GM10266 (cell line): Measurements from ENCODE around the gene FAM221A.
"Not testable (repeated sequence)": the region's sequence is repeated elsewhere in the genome, so short reads cannot be mapped to it uniquely, and the experiment has no call there.

Source experiments
- DNase-seq: peaks from one replicate; pipeline ENCODE4 v3.0.0; 2012; ENCODE audit errors: extremely low spot score
- TF ChIP-seq, protein P1 (sequence below): IDR thresholded peaks from 2 replicates; pipeline ENCODE4 v1.5.1; 2012; ENCODE audit warnings: mild to moderate bottlenecking, low read depth; ENCODE audit not compliant: control insufficient read depth, insufficient read depth; ENCODE audit errors: missing control alignments

The FAM221A gene

DNA sequence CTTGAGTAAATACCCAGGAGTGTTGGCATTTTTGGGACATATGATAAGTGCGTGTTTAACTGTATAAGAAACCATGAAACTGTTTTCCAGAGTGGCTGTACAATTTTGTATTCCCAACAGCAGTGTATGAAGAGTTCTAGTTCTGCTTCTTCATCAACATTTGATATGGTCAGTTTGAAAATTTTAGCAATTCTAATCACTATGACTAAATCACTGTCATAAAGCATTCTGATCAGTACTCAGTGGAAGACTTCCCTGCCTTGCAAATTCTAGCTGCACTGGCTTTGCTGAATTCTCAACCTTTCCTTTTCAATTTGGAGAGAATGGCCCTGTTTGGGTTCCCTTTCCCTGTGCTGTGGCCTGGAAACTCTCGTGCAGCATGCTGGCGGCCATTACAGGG is 18.6 kb upstream of the FAM221A start:
- no peak for DNase-seq
- TF ChIP-seq, protein P1, sequence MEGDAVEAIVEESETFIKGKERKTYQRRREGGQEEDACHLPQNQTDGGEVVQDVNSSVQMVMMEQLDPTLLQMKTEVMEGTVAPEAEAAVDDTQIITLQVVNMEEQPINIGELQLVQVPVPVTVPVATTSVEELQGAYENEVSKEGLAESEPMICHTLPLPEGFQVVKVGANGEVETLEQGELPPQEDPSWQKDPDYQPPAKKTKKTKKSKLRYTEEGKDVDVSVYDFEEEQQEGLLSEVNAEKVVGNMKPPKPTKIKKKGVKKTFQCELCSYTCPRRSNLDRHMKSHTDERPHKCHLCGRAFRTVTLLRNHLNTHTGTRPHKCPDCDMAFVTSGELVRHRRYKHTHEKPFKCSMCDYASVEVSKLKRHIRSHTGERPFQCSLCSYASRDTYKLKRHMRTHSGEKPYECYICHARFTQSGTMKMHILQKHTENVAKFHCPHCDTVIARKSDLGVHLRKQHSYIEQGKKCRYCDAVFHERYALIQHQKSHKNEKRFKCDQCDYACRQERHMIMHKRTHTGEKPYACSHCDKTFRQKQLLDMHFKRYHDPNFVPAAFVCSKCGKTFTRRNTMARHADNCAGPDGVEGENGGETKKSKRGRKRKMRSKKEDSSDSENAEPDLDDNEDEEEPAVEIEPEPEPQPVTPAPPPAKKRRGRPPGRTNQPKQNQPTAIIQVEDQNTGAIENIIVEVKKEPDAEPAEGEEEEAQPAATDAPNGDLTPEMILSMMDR = no peak

DNA sequence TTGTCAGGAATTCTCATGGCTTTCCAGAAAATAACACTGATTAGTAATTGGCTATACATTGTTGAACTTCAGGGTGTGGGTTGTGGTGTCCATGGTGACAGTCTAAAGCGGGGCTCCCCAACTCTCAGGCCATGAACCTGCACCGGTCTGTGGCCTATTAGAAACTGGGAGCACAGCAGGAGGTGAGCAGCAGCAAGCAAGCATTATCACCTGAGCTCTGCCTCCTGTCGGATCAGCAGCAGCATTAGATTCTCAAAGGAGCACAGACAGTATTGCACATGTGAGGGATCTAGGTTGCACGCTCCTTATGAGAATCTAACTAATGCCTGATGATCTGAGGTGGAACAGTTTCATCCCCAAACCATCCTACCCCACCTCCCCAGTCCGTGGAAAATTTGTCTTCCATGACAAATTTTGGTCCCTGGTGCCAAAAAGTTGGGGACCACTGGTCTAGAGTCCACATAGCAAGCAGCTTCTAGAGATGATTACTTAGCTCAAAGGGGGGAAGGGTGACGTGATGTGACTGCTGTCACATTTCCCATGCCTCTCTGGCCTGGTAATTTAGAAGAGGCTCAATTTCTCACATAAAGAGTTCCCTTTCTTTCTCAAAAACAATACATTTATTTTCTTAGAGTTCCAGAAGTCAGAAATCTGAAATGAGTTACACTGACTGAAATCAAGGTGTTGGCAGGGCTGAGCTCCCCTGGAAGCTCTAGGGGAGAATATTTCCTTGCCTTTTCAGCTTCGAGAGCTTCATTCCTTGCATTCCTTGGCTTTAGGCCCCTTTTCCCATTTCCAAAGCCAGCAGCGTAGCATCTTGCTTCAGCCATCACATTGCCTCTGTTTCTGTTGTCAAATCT is 17.6 kb upstream of the FAM221A start:
- TF ChIP-seq, protein P1 = no peak
- no peak for DNase-seq

DNA sequence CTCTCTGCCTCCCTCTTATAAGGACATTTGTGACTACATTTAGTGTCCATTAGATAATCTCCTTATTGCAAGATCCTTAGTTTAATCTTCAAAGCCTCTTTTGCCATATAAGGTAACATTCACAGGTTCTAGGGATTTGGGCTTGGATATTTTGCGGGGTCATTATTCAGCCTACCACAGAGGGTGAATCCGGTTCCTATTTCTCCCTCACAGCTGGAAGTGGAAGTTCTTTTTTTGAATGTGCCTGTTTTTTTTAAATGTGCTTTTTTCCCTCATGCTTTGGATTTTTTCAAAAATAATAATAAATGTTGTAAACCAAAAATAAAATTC is 17.1 kb upstream of the FAM221A start:
- TF ChIP-seq, protein P1 = no peak
- DNase-seq = no peak

DNA sequence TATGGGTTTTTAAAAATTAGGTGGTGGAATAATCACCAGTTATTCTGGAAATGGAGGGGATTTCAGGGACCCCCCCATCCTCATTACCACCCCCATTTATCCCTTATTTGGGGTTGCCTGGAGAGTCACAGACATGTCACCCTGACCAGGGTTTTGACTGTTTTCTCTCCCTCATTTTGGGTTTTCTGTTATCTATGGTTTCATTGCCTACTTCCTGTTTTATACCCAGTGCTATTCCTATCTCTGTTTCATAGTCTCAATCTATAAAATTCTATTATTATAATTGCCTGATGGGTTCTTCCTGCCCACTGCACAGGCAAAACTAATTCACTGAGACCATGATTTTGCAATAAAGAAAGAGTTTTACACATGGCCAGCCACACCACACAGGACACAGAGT is 15.9 kb upstream of the FAM221A start:
- TF ChIP-seq, protein P1 = no peak
- DNase-seq = no peak

DNA sequence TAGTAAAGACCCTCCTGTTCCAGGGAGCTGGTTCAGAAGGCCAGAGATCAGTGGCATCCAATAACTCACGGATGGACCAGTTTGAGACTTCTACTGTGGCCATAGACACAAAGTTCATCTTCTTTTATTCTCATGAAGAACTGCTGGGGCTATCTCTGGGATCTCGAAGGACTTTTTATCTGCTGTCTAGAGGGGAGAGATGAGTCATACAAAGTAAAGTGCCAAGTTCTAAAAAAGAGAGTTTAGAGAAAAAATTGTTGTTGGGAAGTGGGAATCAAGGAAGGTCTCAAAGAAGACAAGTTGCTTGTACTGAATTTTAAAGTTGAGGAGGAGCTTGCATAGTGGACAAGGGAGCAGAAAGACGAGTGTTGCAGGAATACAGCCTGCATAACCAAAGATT is 8.0 kb upstream of the FAM221A start:
- TF ChIP-seq, protein P1 = no peak
- DNase-seq = no peak

DNA sequence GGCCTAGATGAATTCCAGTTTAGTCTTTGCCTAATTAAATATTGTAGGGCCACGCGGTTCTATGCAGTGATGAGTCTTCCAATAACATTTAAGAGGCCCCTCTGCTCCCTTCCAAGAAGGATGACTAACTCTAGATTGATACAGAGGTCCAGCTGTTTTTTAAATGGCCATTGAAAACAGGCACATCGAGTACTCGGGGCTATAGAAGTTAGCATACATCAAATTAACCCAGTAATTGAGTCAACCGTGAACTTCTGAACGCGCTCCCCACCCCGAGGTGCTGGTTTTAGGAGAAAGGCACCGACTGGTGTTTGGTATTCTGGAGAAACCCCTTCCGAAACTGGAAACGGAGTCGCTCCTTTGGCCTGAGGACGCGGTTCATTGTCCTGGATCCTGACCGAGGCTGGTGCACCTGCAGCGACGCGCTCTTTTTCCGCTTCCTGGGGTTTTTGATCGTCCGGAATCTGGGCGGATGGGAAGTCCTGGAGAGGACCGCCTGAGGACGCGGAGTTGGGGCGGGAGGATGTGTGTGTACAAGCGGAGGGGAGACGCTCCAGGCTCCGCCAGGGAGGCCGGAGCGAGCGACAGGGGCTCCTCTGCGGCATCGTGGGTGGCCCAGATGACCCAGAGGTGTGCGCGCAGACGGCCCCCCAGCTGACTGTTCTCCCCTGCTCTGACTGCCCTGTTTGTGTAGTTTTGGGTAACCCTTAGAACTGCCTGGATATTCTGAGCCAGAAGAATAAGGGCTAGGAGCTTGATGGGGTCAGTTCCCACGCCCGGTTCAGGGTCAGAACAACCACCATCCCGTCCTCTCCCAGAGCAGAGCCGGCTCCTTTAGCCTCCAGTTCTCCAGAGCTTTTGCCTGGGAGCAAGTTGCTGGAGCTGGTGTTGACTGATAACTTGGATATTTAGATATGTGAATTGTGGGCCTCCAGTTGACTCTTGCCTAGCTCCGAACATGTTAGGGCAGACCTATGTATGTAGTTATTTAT is 711 bp downstream of the FAM221A start:
- TF ChIP-seq, protein P1 = no peak
- peak; percentile 53 for DNase-seq

DNA sequence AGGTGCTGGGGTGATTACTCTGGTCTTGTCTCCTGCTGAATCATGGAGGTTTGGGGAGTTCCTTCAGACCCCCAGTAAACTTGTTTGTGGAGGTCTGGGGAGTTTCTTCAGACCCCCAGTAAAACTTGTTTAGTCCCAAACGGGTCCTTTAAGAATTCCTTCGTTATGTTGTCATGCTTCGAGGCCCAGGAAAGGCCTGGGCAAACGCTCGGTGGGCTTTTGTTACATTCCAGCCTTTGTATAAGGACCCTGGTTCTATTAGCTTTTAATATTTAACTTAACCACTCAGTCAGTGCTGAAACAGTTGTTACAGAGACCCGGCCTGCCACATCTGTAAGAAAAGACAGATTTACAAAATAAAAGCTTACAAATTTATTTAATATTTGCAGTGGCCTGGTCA is 4.0 kb downstream of the FAM221A start:
- DNase-seq = not testable (repeated sequence)
